Endodermal cell (in vitro differentiated cells): ENCODE results near the gene MTURN. TPM values are rescaled to one million over a fixed set of nuclear protein-coding genes. Genes with fewer than 3 reads are reported as not detected.

Experiments used
- DNase-seq: peaks from one replicate; pipeline ENCODE4 v3.0.0-alpha.2; 2017
- H3K27ac ChIP-seq: 2 replicates; pipeline ENCODE4 v1.5.1; 2013; ENCODE audit warnings: mild to moderate bottlenecking, low read depth, low read length, moderate library complexity
- H3K27me3 ChIP-seq: 2 replicates; pipeline ENCODE4 v1.6.1; 2013; ENCODE audit warnings: mild to moderate bottlenecking, low read length, moderate library complexity; ENCODE audit not compliant: insufficient read depth, control insufficient read depth, poor library complexity, severe bottlenecking
- H3K36me3 ChIP-seq: 2 replicates; pipeline ENCODE4 v1.7.0; 2013; ENCODE audit warnings: mild to moderate bottlenecking, low read length, moderate library complexity; ENCODE audit not compliant: control insufficient read depth, insufficient read depth
- H3K4me1 ChIP-seq: one replicate; pipeline ENCODE4 v1.7.0; 2013; ENCODE audit warnings: low read length; ENCODE audit not compliant: control insufficient read depth, insufficient read depth
- H3K4me3 ChIP-seq: 2 replicates; pipeline ENCODE4 v1.5.1; 2013; ENCODE audit warnings: mild to moderate bottlenecking, low read length, moderate library complexity
- H3K9ac ChIP-seq: 2 replicates; pipeline ENCODE4 v1.6.1; 2013; ENCODE audit warnings: mild to moderate bottlenecking, low read length, moderate library complexity; ENCODE audit not compliant: poor library complexity, severe bottlenecking; ENCODE audit errors: extremely low read depth
- H3K9me3 ChIP-seq: 2 replicates; pipeline ENCODE4 v1.6.1; 2013; ENCODE audit warnings: mild to moderate bottlenecking, low read length, moderate library complexity; ENCODE audit not compliant: control insufficient read depth
- H3K27ac Mint-ChIP-seq: 2 replicates; pipeline ENCODE4 v1.8.0; 2020; ENCODE audit warnings: mixed read lengths
- H3K27me3 Mint-ChIP-seq: 2 replicates; pipeline ENCODE4 v1.8.0; 2021; ENCODE audit warnings: mild to moderate bottlenecking, mixed read lengths; ENCODE audit not compliant: insufficient read depth
- H3K36me3 Mint-ChIP-seq: 2 replicates; pipeline ENCODE4 v1.8.0; 2020; ENCODE audit warnings: low read depth, mixed read lengths
- H3K4me1 Mint-ChIP-seq: 2 replicates; pipeline ENCODE4 v1.8.0; 2020; ENCODE audit warnings: mixed read lengths
- H3K4me3 Mint-ChIP-seq: 2 replicates; pipeline ENCODE4 v1.8.0; 2020; ENCODE audit warnings: mild to moderate bottlenecking, moderate library complexity, mixed read lengths
- H3K9me3 Mint-ChIP-seq: 2 replicates; pipeline ENCODE4 v1.8.0; 2020; ENCODE audit warnings: mild to moderate bottlenecking, mixed read lengths
- WGBS, 2 experiments: methylation state at CpG; one replicate each; pipeline versions ENCODE4 v1.1.5 to v1.1.7; 2013; ENCODE audit warnings: missing lambda C conversion rate in 2 of 2, mixed read lengths in 1 of 2; ENCODE audit not compliant: insufficient coverage in 1 of 2, insufficient read length in 1 of 2; 5-methylcytosine and 5-hydroxymethylcytosine counted together
- total RNA-seq, 2 donors: library from RNA; stranded (reverse); fragmentation: NEBNext Ultra II Directional in 1 of 2; extraction: Animal tissue kit (Norgen Biotek cat#: 25700) in 1 of 2; gene quantifications; 2 replicates in 1 of 2; 3 replicates in 1 of 2; pipeline ENCODE4 v1.2.1, GENCODE V29; 2021
- TF ChIP-seq, protein P1 (sequence below): fragments of 200-600 bp; sonication (generic); conservative IDR thresholded peaks from 2 replicates; pipeline ENCODE4 v1.5.0; 2021; ENCODE audit warnings: antibody characterized with exemption, mild to moderate bottlenecking

The MTURN gene
- total RNA-seq, 2 donors from 2014 or later, result 11.2 to 12.1 TPM

DNA sequence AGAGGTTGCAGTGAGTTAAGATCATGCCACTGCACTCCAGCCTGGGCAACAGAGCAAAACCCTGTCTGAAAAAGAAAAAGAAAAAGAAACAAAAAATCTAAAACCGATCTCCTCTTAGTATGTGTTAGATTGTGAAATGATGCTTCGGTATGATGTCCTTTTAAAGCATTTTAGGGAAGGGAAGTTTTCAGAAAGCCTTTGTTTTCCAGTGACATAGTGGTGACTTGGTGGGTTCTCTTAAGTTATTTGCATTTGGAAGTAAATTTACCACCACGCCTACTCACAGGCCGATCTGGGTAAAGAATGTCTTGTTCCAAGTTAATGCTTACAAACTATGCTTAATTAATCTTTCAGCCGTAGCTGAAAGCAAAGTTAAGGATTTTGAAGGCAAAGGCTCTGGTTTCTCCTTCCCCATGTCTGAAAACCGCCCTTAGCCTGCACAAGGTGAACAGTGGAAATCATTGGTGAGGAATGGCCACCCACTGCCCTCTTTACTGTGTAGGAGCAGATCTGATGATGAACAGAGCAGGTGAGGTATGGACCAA, 10.7 kb downstream of the MTURN start:
- TF ChIP-seq, protein P1, sequence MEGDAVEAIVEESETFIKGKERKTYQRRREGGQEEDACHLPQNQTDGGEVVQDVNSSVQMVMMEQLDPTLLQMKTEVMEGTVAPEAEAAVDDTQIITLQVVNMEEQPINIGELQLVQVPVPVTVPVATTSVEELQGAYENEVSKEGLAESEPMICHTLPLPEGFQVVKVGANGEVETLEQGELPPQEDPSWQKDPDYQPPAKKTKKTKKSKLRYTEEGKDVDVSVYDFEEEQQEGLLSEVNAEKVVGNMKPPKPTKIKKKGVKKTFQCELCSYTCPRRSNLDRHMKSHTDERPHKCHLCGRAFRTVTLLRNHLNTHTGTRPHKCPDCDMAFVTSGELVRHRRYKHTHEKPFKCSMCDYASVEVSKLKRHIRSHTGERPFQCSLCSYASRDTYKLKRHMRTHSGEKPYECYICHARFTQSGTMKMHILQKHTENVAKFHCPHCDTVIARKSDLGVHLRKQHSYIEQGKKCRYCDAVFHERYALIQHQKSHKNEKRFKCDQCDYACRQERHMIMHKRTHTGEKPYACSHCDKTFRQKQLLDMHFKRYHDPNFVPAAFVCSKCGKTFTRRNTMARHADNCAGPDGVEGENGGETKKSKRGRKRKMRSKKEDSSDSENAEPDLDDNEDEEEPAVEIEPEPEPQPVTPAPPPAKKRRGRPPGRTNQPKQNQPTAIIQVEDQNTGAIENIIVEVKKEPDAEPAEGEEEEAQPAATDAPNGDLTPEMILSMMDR, result no peak
- Mint-ChIP-seq H3K9me3 (no peaks in the 10 kb centered on the region), H3K36me3 (peaks cover 5% of the 10 kb centered on the region), H3K27ac (no peak overlapping the region), H3K27me3 (no peaks in the 10 kb centered on the region), H3K4me3 (no peak overlapping the region), H3K4me1 (peaks cover 17% of the 10 kb centered on the region)
- H3K9me3 ChIP-seq, result no peaks in the 10 kb centered on the region
- H3K27ac ChIP-seq, result no peak overlapping the region
- H3K9ac ChIP-seq, result peak overlapping the region; percentile 32
- DNase-seq, result no peak
- no peaks in the 10 kb centered on the region for H3K36me3 ChIP-seq
- peaks cover 18% of the 10 kb centered on the region for H3K4me1 ChIP-seq
- H3K4me3 ChIP-seq, result no peak overlapping the region
- 92 to 94% methylated on average over 4 to 6 of the region's 6 CpGs for WGBS, 2 experiments
- no peaks in the 10 kb centered on the region for H3K27me3 ChIP-seq

DNA sequence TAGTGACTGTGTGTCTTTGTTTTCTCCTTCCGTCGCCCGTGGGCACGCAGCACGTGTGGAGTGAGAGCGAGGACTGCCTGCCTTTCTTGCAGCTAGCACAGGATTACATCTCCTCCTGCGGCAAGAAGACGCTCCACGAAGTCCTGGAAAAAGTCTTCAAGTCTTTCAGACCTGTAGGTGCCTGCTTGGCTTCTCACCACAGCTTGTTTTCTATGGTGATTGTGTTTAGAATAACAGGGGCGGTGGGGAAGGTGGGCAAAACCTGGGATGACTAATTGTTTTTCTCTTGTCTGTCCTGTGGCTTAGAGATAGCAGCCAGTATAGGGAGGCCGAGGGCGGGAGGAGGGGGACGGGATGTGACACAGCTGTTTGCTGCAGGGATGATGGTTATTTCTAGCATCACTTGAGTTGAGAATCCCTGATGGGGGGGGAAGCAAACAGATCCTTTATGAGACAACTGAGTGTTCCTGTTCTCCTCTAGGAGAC, 11.4 kb downstream of the MTURN start:
- TF ChIP-seq, protein P1, result no peak
- 60 to 77% methylated on average over 10 to 13 of the region's 13 CpGs for WGBS, 2 experiments
- Histone ChIP-seq H3K9ac (peak overlapping the region; percentile 32), H3K27me3 (no peaks in the 10 kb centered on the region), H3K9me3 (no peaks in the 10 kb centered on the region), H3K36me3 (no peaks in the 10 kb centered on the region), H3K27ac (no peak overlapping the region), H3K4me1 (peaks cover 18% of the 10 kb centered on the region), H3K4me3 (peak overlapping the region; percentile 54)
- Mint-ChIP-seq H3K4me1 (peaks cover 17% of the 10 kb centered on the region), H3K27ac (no peak overlapping the region), H3K27me3 (no peaks in the 10 kb centered on the region), H3K4me3 (no peak overlapping the region), H3K36me3 (peaks cover 6% of the 10 kb centered on the region), H3K9me3 (no peaks in the 10 kb centered on the region)
- peak; percentile 85 for DNase-seq

DNA sequence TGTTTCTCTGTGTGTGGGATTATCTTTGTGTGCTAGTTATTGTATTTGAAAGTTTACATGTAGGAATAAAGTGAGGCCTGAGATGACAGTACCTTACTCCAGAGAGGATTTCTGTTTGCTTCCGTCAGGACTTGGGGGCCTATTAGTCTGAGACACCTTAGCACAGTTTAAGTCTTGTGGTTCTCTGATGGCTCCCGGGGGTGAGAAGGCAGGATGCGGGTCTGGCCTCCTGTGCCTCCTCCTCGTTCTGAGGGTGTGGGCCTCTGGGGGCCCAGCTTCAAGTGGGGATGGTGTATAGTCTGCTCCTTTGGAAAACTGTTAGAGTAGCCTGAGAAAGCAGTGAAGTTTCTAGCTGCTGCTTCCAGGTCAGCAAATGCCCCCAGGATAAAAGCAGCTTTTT, 12.4 kb downstream of the MTURN start:
- no peaks in the 10 kb centered on the region for H3K9me3 ChIP-seq
- H3K27ac ChIP-seq, result no peak overlapping the region
- H3K9ac ChIP-seq, result peak overlapping the region; percentile 21
- DNase-seq, result no peak
- H3K4me3 ChIP-seq, result peak overlapping the region; percentile 54
- H3K4me1 ChIP-seq, result peaks cover 18% of the 10 kb centered on the region
- H3K4me1 Mint-ChIP-seq, result peaks cover 17% of the 10 kb centered on the region
- WGBS, 2 experiments, result 71 to 75% methylated on average over 4 of the region's 4 CpGs
- no peaks in the 10 kb centered on the region for H3K27me3 Mint-ChIP-seq
- peaks cover 9% of the 10 kb centered on the region for H3K36me3 Mint-ChIP-seq
- H3K36me3 ChIP-seq, result peaks cover 2% of the 10 kb centered on the region
- H3K27ac Mint-ChIP-seq, result no peak overlapping the region
- no peaks in the 10 kb centered on the region for H3K9me3 Mint-ChIP-seq
- TF ChIP-seq, protein P1, result no peak
- no peak overlapping the region for H3K4me3 Mint-ChIP-seq
- H3K27me3 ChIP-seq, result no peaks in the 10 kb centered on the region
